Right lobe of liver (tissue), 6 donors: ENCODE results near the gene CD63. TPM values are rescaled to one million over a fixed set of nuclear protein-coding genes. Genes with fewer than 3 reads are reported as not detected.

Source experiments
- ATAC-seq, 4 donors: fragments of 200-7000 bp; cut with Tn5 transposase; one replicate each; pipeline ENCODE4 v1.9.1; 2020; ENCODE audit warnings: mild to moderate bottlenecking in 4 of 4, moderate library complexity in 4 of 4
- DNase-seq, 3 donors: peaks; one replicate each; pipeline ENCODE4 v3.0.0-alpha.2; 2020
- H3K27ac ChIP-seq, 3 donors: fragments of 200-600 bp; one replicate each; pipeline ENCODE4 v1.8.0; 2022
- H3K27me3 ChIP-seq, 2 donors: fragments of 200-600 bp; one replicate each; pipeline ENCODE4 v1.8.0; 2022
- H3K36me3 ChIP-seq, 4 donors: fragments of 200-600 bp; sonication (generic) in 1 of 4; one replicate each; pipeline versions ENCODE4 v1.5.1 to v1.8.0; 2017 to 2022; ENCODE audit warnings: control low read depth in 1 of 4
- H3K4me1 ChIP-seq, 4 donors: fragments of 200-600 bp; sonication (generic) in 1 of 4; one replicate each; pipeline versions ENCODE4 v1.5.1 to v1.8.0; 2017 to 2022; ENCODE audit warnings: control low read depth in 1 of 4
- H3K4me3 ChIP-seq, 3 donors: fragments of 200-600 bp; one replicate each; pipeline ENCODE4 v1.8.0; 2022
- H3K9me3 ChIP-seq, 4 donors: fragments of 200-600 bp; sonication (generic) in 1 of 4; one replicate each; pipeline versions ENCODE4 v1.5.1 to v1.8.0; 2017 to 2022; ENCODE audit warnings: control low read depth in 1 of 4
- CTCF ChIP-seq, 4 donors: fragments of 200-600 bp in 3 of 4; fragments of 450-650 bp in 1 of 4; IDR thresholded peaks; one replicate each; pipeline versions ENCODE4 v1.5.1 to v1.8.0; 2016 to 2022; ENCODE audit warnings: antibody characterized with exemption in 4 of 4, mild to moderate bottlenecking in 2 of 4
- POLR2A ChIP-seq: fragments of 450-650 bp; IDR thresholded peaks from one replicate; pipeline ENCODE4 v1.6.1; 2017; ENCODE audit warnings: antibody characterized with exemption, mild to moderate bottlenecking
- WGBS: methylation state at CpG from one replicate; pipeline ENCODE4 v1.1.6; 2018; ENCODE audit warnings: low coverage, low lambda C conversion rate; ENCODE audit not compliant: insufficient coverage; ENCODE audit errors: missing lambda C conversion rate; 5-methylcytosine and 5-hydroxymethylcytosine counted together
- intact Hi-C, 2 donors: fragments of 100-400 bp; cut with DNase I; formaldehyde crosslinking; loops; one replicate each; pipeline versions ENCODE4 v1.11.2 to v1.14.1; 2022
- total RNA-seq, 6 experiments: library from RNA; depleted of rRNA in 2 of 6; stranded (reverse); fragments of >200 nt in 2 of 6; fragmentation: NEBNext Ultra II Directional in 3 of 6; extraction: Animal tissue kit (Norgen Biotek cat#: 25700) in 3 of 6; gene quantifications; one replicate each; pipeline versions ENCODE4 v1.1.0 to v1.2.4, GENCODE V29; 2016 to 2023
- donor health status: DM: no; HTN: yes; CAD: no.
- donor health status: DM: no; HTN: no; CAD: no.
- donor health status: DM: no; HTN: no; CAD: no.
- donor health status: DM: no; HTN: yes; CAD: no.
- donor health status: DM: no; HTN: yes; CAD: no.

Gene CD63
- total RNA-seq, 6 experiments from 2014 or later = 213 to 556 (median 317) TPM

- DNase-seq = peak; percentile 77 to 83 (median 83)
- Histone ChIP-seq H3K27ac (peak overlapping the region; percentile 90 to 99 (median 97)), H3K9me3 (no peaks in the 10 kb centered on the region), H3K4me3 (peak overlapping the region; percentile 70 to 90 (median 87)), H3K27me3 (no peaks in the 10 kb centered on the region), H3K36me3 (peaks cover 0 to 23% (median 2%) of the 10 kb centered on the region in 4 donors), H3K4me1 (peaks cover 0 to 28% (median 3%) of the 10 kb centered on the region in 4 donors)
- 0% methylated on average over 18 of the region's 61 CpGs for WGBS
- TF ChIP-seq CTCF (IDR thresholded peaks at IDR 0.05) (no peak), POLR2A (peak; percentile 9)
- peak; percentile 38 to 50 (median 46) for ATAC-seq
- intact Hi-C loops = no loop called here
Observed at GRCh38 chr12:55728186-55728938, 447 bp downstream of the CD63 start.

- TF ChIP-seq POLR2A = peak; percentile 20
- no peak for TF ChIP-seq CTCF (IDR thresholded peaks at IDR 0.05)
- peaks cover 0 to 35% (median 3%) of the 10 kb centered on the region in 4 donors for H3K4me1 ChIP-seq
Observed at GRCh38 chr12:55727643-55728185, 1.1 kb downstream of the CD63 start.

GRCh38 chr12:55726971-55727370, 1.8 kb downstream of the CD63 start:
- no peak for DNase-seq
- 61% methylated on average over 3 of the region's 10 CpGs for WGBS
- peak overlapping the region in 2 of 3 donors; percentile 70 to 90 for H3K4me3 ChIP-seq
- H3K27me3 ChIP-seq = no peaks in the 10 kb centered on the region
- H3K36me3 ChIP-seq = peaks cover 0 to 23% (median 2%) of the 10 kb centered on the region in 4 donors
- H3K4me1 ChIP-seq = peaks cover 0 to 37% (median 3%) of the 10 kb centered on the region in 4 donors
- H3K9me3 ChIP-seq = no peaks in the 10 kb centered on the region
- H3K27ac ChIP-seq = peak overlapping the region in 1 of 3 donors; percentile 99
- no peak for ATAC-seq
- intact Hi-C loops = no loop called here
- TF ChIP-seq POLR2A = no peak

More at GRCh38 chr12:55727643-55728185, 1.1 kb downstream of the CD63 start:
- intact Hi-C loops = no loop called here
- no peaks in the 10 kb centered on the region for H3K27me3 ChIP-seq
- 17% methylated on average over 7 of the region's 9 CpGs for WGBS
- H3K36me3 ChIP-seq = peaks cover 0 to 23% (median 2%) of the 10 kb centered on the region in 4 donors
- DNase-seq = peak; percentile 65 to 77 (median 69)
- ATAC-seq = peak in 2 of 4 donors; percentile 2 to 20
- H3K9me3 ChIP-seq = no peaks in the 10 kb centered on the region
- peak overlapping the region; percentile 90 to 99 (median 97) for H3K27ac ChIP-seq
- peak overlapping the region; percentile 70 to 90 (median 87) for H3K4me3 ChIP-seq

- intact Hi-C loops = no loop called here
- no peak overlapping the region for H3K4me3 ChIP-seq
- no peaks in the 10 kb centered on the region for H3K9me3 ChIP-seq
- no peaks in the 10 kb centered on the region for H3K27me3 ChIP-seq
- H3K4me1 ChIP-seq = peaks cover 0 to 48% (median 5%) of the 10 kb centered on the region in 4 donors
- ATAC-seq (no peak), DNase-seq (no peak)
- 44% methylated on average over 1 of the region's 3 CpGs for WGBS
- no peak overlapping the region for H3K27ac ChIP-seq
- H3K36me3 ChIP-seq = peaks cover 0 to 23% (median 2%) of the 10 kb centered on the region in 4 donors
- TF ChIP-seq CTCF (IDR thresholded peaks at IDR 0.05) = no peak
- no peak for TF ChIP-seq POLR2A
Observed at GRCh38 chr12:55725556-55725955, 3.3 kb downstream of the CD63 start.

GRCh38 chr12:55724940-55725309, 3.9 kb downstream of the CD63 start:
- TF ChIP-seq CTCF (IDR thresholded peaks at IDR 0.05) = no peak
- TF ChIP-seq POLR2A = no peak
- Histone ChIP-seq H3K27ac (no peak overlapping the region), H3K9me3 (no peaks in the 10 kb centered on the region), H3K4me3 (no peak overlapping the region), H3K27me3 (no peaks in the 10 kb centered on the region), H3K4me1 (peaks cover 0 to 49% (median 6%) of the 10 kb centered on the region in 4 donors), H3K36me3 (peaks cover 0 to 23% (median 2%) of the 10 kb centered on the region in 4 donors)
- intact Hi-C loops = loop anchor here in 1 of 2 donors (5.0 kb wide), 1 partner anchor 43 kb away; a partner anchor contains a TSS
- ATAC-seq (no peak), DNase-seq (no peak)
- 40% methylated on average over 2 of the region's 3 CpGs for WGBS
